ENCODE results near the gene NR4A1.

The NR4A1 gene

GRCh38 chr12:52029685-52030084 is 21.6 kb upstream of the NR4A1 start (continued):
- peak; percentile 53; the same call in 1 of the 2 replicates for TF ChIP-seq ZNF610 (tag by site-specific recombination; IDR thresholded peaks at IDR 0.05; ENCODE audit: borderline replicate concordance)
- no peak for TF ChIP-seq ZNF530 (tag by site-specific recombination; IDR thresholded peaks at IDR 0.05; ENCODE audit: low read depth)
- TF ChIP-seq ZEB2 (tag by site-specific recombination; IDR thresholded peaks at IDR 0.05): peak; percentile 42; the same call in 1 of the 2 replicates
- TF ChIP-seq KLF17 (tag by site-specific recombination; IDR thresholded peaks at IDR 0.05): peak; percentile 44
- no peak for TF ChIP-seq ZNF292 (tag by site-specific recombination; IDR thresholded peaks at IDR 0.05; ENCODE audit: borderline replicate concordance, low read depth)
- no peak for TF ChIP-seq ZNF549 (tag by site-specific recombination; IDR thresholded peaks at IDR 0.05)
- TF ChIP-seq ZNF624 (tag by site-specific recombination; IDR thresholded peaks at IDR 0.05): no peak
- no peak for TF ChIP-seq ZNF837 (tag by site-specific recombination; IDR thresholded peaks at IDR 0.05)
- TF ChIP-seq ZNF112 (tag by site-specific recombination; IDR thresholded peaks at IDR 0.05): no peak
- TF ChIP-seq ZBTB8A (tag by site-specific recombination; IDR thresholded peaks at IDR 0.05): peak; percentile 50; the same call in 1 of the 2 replicates
- no peak for TF ChIP-seq ZNF16 (tag by site-specific recombination; IDR thresholded peaks at IDR 0.05; ENCODE audit: low read depth)
- TF ChIP-seq ZNF18 (tag by site-specific recombination; IDR thresholded peaks at IDR 0.05): 0 out of 2 replicates have a peak, but pooled peaks have one; percentile 22
- no peak for TF ChIP-seq ZNF140 (tag by site-specific recombination; IDR thresholded peaks at IDR 0.05)
- no peak for TF ChIP-seq ZNF544 (tag by site-specific recombination; IDR thresholded peaks at IDR 0.05)
- no peak for TF ChIP-seq ZNF621 (tag by site-specific recombination; IDR thresholded peaks at IDR 0.05)
- no peak for TF ChIP-seq MZF1 (tag by site-specific recombination; IDR thresholded peaks at IDR 0.05; ENCODE audit: borderline replicate concordance)
- peak; percentile 63 for TF ChIP-seq ZNF366 (tag by site-specific recombination; conservative IDR thresholded peaks at IDR 0.05)
- TF ChIP-seq ZNF335 (tag by site-specific recombination; conservative IDR thresholded peaks at IDR 0.05): no peak
- TF ChIP-seq ZNF324 (tag by site-specific recombination; IDR thresholded peaks at IDR 0.05): no peak
- TF ChIP-seq ZNF394 (tag by site-specific recombination; IDR thresholded peaks at IDR 0.05; ENCODE audit: borderline replicate concordance): peak; percentile 96
- TF ChIP-seq ZNF302 (tag by site-specific recombination; IDR thresholded peaks at IDR 0.05; ENCODE audit: low read depth): no peak
- TF ChIP-seq BCL11B (tag by site-specific recombination; IDR thresholded peaks at IDR 0.05; ENCODE audit: low read depth): no peak
- TF ChIP-seq ZNF184 (tag by site-specific recombination; IDR thresholded peaks at IDR 0.05): no peak
- peak; percentile 51; the same call in 1 of the 2 replicates for TF ChIP-seq ZNF629 (tag by site-specific recombination; IDR thresholded peaks at IDR 0.05)
- TF ChIP-seq ZIC2 (tag by site-specific recombination; IDR thresholded peaks at IDR 0.05): peak; percentile 89
- TF ChIP-seq ZXDB (tag by site-specific recombination; IDR thresholded peaks at IDR 0.05): peak; percentile 25; the same call in 1 of the 2 replicates
- TF ChIP-seq, protein P1, sequence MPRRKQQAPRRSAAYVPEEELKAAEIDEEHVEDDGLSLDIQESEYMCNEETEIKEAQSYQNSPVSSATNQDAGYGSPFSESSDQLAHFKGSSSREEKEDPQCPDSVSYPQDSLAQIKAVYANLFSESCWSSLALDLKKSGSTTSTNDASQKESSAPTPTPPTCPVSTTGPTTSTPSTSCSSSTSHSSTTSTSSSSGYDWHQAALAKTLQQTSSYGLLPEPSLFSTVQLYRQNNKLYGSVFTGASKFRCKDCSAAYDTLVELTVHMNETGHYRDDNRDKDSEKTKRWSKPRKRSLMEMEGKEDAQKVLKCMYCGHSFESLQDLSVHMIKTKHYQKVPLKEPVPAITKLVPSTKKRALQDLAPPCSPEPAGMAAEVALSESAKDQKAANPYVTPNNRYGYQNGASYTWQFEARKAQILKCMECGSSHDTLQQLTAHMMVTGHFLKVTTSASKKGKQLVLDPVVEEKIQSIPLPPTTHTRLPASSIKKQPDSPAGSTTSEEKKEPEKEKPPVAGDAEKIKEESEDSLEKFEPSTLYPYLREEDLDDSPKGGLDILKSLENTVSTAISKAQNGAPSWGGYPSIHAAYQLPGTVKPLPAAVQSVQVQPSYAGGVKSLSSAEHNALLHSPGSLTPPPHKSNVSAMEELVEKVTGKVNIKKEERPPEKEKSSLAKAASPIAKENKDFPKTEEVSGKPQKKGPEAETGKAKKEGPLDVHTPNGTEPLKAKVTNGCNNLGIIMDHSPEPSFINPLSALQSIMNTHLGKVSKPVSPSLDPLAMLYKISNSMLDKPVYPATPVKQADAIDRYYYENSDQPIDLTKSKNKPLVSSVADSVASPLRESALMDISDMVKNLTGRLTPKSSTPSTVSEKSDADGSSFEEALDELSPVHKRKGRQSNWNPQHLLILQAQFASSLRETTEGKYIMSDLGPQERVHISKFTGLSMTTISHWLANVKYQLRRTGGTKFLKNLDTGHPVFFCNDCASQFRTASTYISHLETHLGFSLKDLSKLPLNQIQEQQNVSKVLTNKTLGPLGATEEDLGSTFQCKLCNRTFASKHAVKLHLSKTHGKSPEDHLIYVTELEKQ (tag by site-specific recombination; IDR thresholded peaks at IDR 0.05; ENCODE audit: borderline replicate concordance): no peak
- peak; percentile 54 for TF ChIP-seq SCRT2 (tag by site-specific recombination; IDR thresholded peaks at IDR 0.05)
- peak; percentile 83 for TF ChIP-seq ZBTB17 (tag by site-specific recombination; IDR thresholded peaks at IDR 0.05)
- TF ChIP-seq SP2 (tag by site-specific recombination; IDR thresholded peaks at IDR 0.05): no peak; the same call in 1 of the 2 replicates
- no peak for TF ChIP-seq BCL11A (tag by site-specific recombination; IDR thresholded peaks at IDR 0.05; ENCODE audit: low read depth)
- peak; percentile 61 for TF ChIP-seq ZBTB48 (tag by site-specific recombination; IDR thresholded peaks at IDR 0.05)
- no peak for TF ChIP-seq ZNF791 (tag by site-specific recombination; IDR thresholded peaks at IDR 0.05)
- no peak for TF ChIP-seq ZNF514 (tag by site-specific recombination; IDR thresholded peaks at IDR 0.05)
- TF ChIP-seq GLIS1 (tag by site-specific recombination; IDR thresholded peaks at IDR 0.05): peak; percentile 92
- no peak for TF ChIP-seq ZBTB1 (tag by site-specific recombination; IDR thresholded peaks at IDR 0.05)
- peak; percentile 30; the same call in 1 of the 2 replicates for TF ChIP-seq SP7 (tag by site-specific recombination; IDR thresholded peaks at IDR 0.05)
- peak; percentile 73 for TF ChIP-seq GLIS2 (tag by site-specific recombination; IDR thresholded peaks at IDR 0.05)
- TF ChIP-seq ZNF10 (tag by site-specific recombination; IDR thresholded peaks at IDR 0.05): no peak
